Skeletal muscle tissue (tissue), 4 donors: Measurements from ENCODE around the gene BABAM2. TPM values are rescaled to one million over a fixed set of nuclear protein-coding genes. Genes with fewer than 3 reads are reported as not detected.

ENCODE experiments used
- H3K27ac ChIP-seq: one replicate; pipeline ENCODE4 v1.7.0; 2013; ENCODE audit warnings: mild to moderate bottlenecking, low read depth, low read length, inconsistent platforms
- H3K27me3 ChIP-seq, 3 donors: one replicate each; pipeline ENCODE4 v1.7.0; 2013; ENCODE audit warnings: low read length in 3 of 3; ENCODE audit not compliant: control insufficient read depth in 3 of 3, insufficient read depth in 3 of 3
- H3K36me3 ChIP-seq, 3 donors: one replicate each; pipeline ENCODE4 v1.7.0; 2013; ENCODE audit warnings: low read length in 3 of 3; ENCODE audit not compliant: control insufficient read depth in 3 of 3, insufficient read depth in 3 of 3
- H3K4me1 ChIP-seq, 3 donors: one replicate each; pipeline ENCODE4 v1.7.0; 2013; ENCODE audit warnings: low read length in 3 of 3, mild to moderate bottlenecking in 3 of 3; ENCODE audit not compliant: control insufficient read depth in 3 of 3, insufficient read depth in 3 of 3
- H3K4me3 ChIP-seq, 3 donors: one replicate each; pipeline ENCODE4 v1.7.0; 2013; ENCODE audit warnings: low read length in 3 of 3
- H3K9ac ChIP-seq, 3 donors: one replicate each; pipeline ENCODE4 v1.7.0; 2013; ENCODE audit warnings: low read length in 3 of 3, mild to moderate bottlenecking in 3 of 3, moderate library complexity in 2 of 3, low read depth in 1 of 3
- H3K9me3 ChIP-seq, 3 donors: one replicate each; pipeline ENCODE4 v1.7.0; 2013; ENCODE audit warnings: low read length in 3 of 3; ENCODE audit not compliant: control insufficient read depth in 3 of 3
- total RNA-seq: library from RNA; depleted of rRNA; stranded (reverse); fragments of >200 nt; gene quantifications from one replicate; pipeline ENCODE4 v1.2.3, GENCODE V29; 2014
- donor health status: Osteomylitis.

The BABAM2 gene
- total RNA-seq, 1 donor from 2014 or later = 24.0 TPM

DNA sequence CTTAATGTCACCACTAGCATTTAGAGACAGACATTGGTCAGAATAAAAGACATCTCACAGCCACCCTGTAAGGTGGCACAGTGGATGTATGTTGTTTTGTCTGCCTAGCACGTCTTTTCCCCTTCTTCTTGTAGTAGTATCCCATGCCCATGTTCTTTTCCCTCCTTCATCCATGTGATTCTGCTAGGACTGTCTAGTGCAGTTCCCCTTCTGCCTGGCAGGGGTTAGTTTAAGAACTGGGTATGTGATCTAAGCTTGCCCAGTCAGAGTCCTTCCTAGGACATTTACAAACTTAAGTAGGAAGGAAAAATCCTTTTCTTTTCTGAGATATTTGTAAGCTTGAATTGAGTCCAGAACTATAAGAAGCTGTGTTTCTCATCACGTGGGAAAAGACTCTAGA, 172.3 kb downstream of the BABAM2 start:
- no peak overlapping the region for H3K4me3 ChIP-seq
- no peaks in the 10 kb centered on the region for H3K9me3 ChIP-seq
- no peaks in the 10 kb centered on the region for H3K27me3 ChIP-seq
- no peak overlapping the region for H3K27ac ChIP-seq
- no peak overlapping the region for H3K9ac ChIP-seq
- no peaks in the 10 kb centered on the region for H3K36me3 ChIP-seq
- no peaks in the 10 kb centered on the region for H3K4me1 ChIP-seq

DNA sequence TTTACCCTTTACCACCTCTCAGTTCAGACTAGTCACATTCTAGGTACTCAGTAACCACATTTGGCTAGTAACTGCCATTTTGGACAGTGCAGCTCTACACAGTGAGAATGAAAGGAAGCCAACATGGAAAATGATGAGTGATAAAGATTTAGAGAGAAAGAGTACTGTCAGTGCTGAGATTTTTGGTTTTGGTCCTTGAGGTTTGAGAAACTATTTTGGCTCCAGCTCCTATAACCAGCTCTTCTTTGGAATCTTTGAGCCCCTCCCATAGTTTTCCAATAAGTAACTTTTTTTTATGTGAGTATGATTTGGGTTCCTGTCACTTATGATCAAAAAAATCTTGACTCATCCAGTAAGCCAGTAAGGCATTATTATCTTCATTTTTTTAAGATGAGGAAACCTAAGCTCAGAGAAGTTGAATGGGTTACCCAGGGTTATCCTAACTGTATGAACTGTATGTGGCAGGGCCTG, 173.0 kb downstream of the BABAM2 start:
- Histone ChIP-seq H3K4me1 (no peaks in the 10 kb centered on the region), H3K36me3 (no peaks in the 10 kb centered on the region), H3K27me3 (no peaks in the 10 kb centered on the region), H3K9ac (no peak overlapping the region), H3K27ac (no peak overlapping the region), H3K4me3 (no peak overlapping the region), H3K9me3 (no peaks in the 10 kb centered on the region)

DNA sequence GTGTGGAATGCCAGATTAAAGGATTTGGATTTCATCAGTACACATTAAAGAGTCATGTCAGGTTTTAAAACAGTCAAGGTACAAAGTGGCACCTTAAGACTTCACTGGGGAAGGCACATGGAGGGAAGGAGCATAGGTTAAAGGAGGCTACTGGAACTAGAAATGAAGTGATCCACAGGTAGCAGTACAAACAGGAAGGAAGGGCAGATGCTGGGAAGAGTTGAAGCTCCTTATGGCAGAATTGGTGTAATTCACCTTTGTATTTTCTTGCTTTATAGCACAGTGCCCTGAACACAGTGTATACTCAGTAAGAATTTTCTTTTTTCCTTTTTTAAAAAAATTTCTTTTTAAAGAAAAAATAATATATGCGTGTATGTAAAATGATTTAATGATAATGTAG, 177.1 kb downstream of the BABAM2 start:
- no peak overlapping the region for H3K9ac ChIP-seq
- no peaks in the 10 kb centered on the region for H3K27me3 ChIP-seq
- no peaks in the 10 kb centered on the region for H3K36me3 ChIP-seq
- H3K9me3 ChIP-seq = no peaks in the 10 kb centered on the region
- H3K4me3 ChIP-seq = no peak overlapping the region
- peaks cover 0 to 3% (median 0%) of the 10 kb centered on the region in 3 donors for H3K4me1 ChIP-seq
- no peak overlapping the region for H3K27ac ChIP-seq

DNA sequence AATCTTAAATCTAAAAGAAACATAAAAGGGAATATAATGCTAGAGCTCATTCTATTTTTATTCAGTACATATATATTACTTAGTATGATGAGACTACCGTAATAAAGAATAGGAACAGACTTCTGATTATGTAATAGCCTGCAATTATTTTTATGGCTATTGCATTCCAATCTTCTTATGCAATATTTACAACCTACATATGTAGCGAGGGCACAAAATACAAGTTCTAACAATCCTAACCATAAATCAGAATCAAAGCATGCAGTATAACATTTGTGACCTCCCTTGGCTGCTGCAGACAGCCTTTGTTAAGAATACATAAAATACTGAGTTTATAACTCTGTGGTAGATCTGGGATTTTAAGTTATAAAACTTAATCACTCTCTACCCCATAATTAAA, 177.6 kb downstream of the BABAM2 start:
- Histone ChIP-seq H3K4me3 (no peak overlapping the region), H3K27me3 (no peaks in the 10 kb centered on the region), H3K27ac (no peak overlapping the region), H3K9me3 (no peaks in the 10 kb centered on the region), H3K4me1 (peaks cover 0 to 3% (median 0%) of the 10 kb centered on the region in 3 donors), H3K36me3 (no peaks in the 10 kb centered on the region), H3K9ac (no peak overlapping the region)

DNA sequence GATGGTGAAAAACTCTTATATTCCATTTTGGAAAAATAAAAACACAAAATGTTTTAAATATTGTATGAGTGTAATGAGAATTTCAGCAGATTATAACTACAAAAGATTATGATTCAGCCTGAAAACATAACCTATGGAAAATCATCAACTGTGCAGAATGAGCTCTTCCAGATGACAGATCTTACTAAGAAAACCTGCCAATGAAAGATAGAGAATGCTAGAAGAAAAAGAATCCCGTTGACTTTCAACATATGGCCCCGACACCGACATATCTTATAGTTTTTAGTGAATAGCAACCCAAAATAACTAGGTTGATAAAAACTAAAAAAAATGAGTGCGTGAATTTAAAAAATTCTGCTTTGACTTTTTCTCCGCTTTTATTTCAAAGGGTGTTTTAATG, 178.0 kb downstream of the BABAM2 start:
- Histone ChIP-seq H3K4me1 (peaks cover 0 to 3% (median 0%) of the 10 kb centered on the region in 3 donors), H3K27me3 (no peaks in the 10 kb centered on the region), H3K27ac (no peak overlapping the region), H3K9ac (no peak overlapping the region), H3K4me3 (no peak overlapping the region), H3K36me3 (no peaks in the 10 kb centered on the region), H3K9me3 (no peaks in the 10 kb centered on the region)

DNA sequence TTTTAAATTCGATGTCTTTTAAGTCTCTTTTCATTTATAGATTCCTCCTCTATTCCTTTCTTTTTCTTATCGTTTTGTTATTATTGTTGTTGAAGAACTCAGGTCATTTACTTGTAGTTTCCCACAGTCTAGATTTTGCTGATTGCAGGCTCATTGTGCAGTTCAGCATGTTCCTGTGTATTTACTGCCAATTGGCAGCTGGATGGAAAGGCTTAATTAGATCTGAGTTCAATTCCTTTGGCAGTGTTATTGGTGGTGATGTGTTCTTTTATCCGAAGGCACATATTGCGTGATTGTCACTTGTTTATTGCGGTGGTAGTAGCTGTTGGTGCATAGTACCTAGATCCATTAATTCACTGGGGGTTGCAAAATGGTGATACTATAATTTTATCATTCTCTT, 180.7 kb downstream of the BABAM2 start:
- Histone ChIP-seq H3K36me3 (no peaks in the 10 kb centered on the region), H3K9me3 (no peaks in the 10 kb centered on the region), H3K4me1 (peaks cover 0 to 3% (median 0%) of the 10 kb centered on the region in 3 donors), H3K4me3 (no peak overlapping the region), H3K27ac (no peak overlapping the region), H3K27me3 (no peaks in the 10 kb centered on the region), H3K9ac (no peak overlapping the region)

DNA sequence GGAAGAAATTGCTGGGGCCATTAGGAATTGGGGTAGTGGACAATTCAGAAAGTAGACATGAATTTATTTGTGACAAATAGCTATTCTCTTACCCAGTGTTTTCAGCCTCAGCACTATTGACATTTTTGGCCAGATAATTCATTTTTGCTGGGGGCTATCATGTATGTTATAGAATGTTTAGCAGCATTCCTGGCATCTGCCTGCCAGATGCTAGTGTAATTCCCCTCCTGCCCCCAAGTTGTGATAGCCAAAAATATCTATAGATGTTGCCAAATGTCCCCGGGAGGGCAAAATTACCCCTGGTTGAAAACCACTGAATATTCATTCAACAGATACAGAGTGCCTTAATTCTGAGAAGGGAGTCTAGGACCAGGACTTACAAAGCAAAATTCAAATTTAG, 183.6 kb downstream of the BABAM2 start:
- no peak overlapping the region for H3K4me3 ChIP-seq
- no peak overlapping the region for H3K27ac ChIP-seq
- H3K27me3 ChIP-seq = no peaks in the 10 kb centered on the region
- no peak overlapping the region for H3K9ac ChIP-seq
- H3K36me3 ChIP-seq = no peaks in the 10 kb centered on the region
- H3K9me3 ChIP-seq = no peaks in the 10 kb centered on the region
- peaks cover 0 to 3% (median 0%) of the 10 kb centered on the region in 3 donors for H3K4me1 ChIP-seq

DNA sequence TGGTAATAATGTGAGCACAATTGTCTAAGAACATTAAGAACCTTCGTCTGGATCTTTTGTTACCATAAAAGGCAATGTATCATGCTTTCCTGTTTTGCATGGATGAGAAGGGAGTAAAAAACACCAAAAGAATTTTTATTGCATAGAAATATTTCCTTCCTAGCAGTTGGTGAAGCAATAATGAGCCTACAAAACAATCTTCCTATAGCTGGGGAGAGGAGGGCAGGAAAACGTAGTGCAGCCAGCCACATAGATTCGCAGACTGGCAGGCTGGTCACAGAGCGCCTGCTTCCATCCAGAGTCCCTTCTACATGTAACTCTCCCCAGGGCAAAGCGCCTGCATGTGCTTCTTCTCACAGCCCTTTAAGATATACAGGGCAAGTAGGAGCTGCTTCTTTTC, 190.4 kb downstream of the BABAM2 start:
- Histone ChIP-seq H3K27me3 (no peaks in the 10 kb centered on the region), H3K9ac (no peak overlapping the region), H3K4me3 (no peak overlapping the region), H3K4me1 (peaks cover 2 to 6% (median 4%) of the 10 kb centered on the region in 3 donors), H3K9me3 (no peaks in the 10 kb centered on the region), H3K36me3 (no peaks in the 10 kb centered on the region), H3K27ac (no peak overlapping the region)

DNA sequence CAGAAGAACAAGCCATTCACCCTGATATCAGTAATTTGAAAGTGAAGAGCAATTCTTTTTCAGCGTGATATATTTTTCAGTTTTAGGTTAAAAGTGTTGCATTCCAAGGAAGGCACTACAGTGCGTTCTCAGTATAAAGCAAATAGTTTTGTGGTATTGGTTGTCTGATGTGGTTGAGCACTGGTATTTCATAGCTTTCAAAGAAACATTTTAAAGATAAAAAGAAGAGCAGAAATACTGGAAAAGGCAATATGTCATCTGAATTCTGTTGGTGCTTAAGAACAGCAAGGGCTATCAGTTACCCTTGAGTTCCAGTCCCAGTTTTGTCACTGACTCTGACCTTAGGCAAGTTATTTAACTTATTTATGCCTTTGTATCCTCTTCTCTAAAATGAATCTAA, 191.6 kb downstream of the BABAM2 start:
- H3K27ac ChIP-seq = no peak overlapping the region
- peaks cover 2 to 6% (median 4%) of the 10 kb centered on the region in 3 donors for H3K4me1 ChIP-seq
- H3K9me3 ChIP-seq = no peaks in the 10 kb centered on the region
- H3K36me3 ChIP-seq = no peaks in the 10 kb centered on the region
- H3K27me3 ChIP-seq = no peaks in the 10 kb centered on the region
- H3K9ac ChIP-seq = no peak overlapping the region
- H3K4me3 ChIP-seq = no peak overlapping the region

DNA sequence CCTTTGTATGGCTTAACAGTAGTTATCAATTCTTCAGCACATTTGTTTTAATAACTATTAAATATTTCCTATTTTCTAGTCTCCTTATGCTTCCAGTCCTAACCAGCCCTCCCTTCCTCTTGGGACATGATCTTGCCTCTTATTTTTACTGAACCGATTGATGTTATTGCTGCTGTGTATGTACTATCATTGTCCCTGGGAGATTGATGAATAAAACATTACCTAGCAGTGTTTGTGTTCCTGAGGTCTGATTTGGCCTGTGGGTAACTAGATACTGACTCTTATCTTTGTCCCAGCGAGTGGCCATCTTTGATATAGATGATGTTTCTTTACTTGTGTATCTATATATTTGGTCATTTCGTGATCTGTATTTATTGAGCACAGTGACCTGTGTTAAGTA, 192.9 kb downstream of the BABAM2 start:
- Histone ChIP-seq H3K9me3 (no peaks in the 10 kb centered on the region), H3K4me3 (no peak overlapping the region), H3K4me1 (peaks cover 2 to 6% (median 4%) of the 10 kb centered on the region in 3 donors), H3K9ac (no peak overlapping the region), H3K27me3 (no peaks in the 10 kb centered on the region), H3K27ac (no peak overlapping the region), H3K36me3 (no peaks in the 10 kb centered on the region)

DNA sequence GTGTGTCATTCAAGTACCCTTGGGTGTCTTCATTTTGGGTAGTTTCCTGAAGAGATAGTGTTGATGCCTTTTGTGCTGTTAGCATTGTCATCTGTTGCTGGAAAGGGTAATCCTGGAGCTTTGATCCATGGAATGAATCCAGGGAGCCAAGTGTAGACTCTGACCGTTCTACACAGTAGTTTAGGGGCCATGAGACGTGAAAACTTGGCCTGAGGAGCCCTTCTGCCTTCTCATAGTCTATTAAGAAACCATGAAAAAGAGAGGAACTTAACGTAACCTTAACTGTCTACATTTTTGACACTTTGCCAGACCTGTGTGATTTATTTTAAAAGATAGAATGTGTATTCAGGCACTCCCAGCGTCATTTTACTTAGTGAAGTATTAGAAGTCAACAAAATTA, 194.0 kb downstream of the BABAM2 start:
- Histone ChIP-seq H3K9ac (no peak overlapping the region), H3K4me3 (no peak overlapping the region), H3K9me3 (no peaks in the 10 kb centered on the region), H3K36me3 (no peaks in the 10 kb centered on the region), H3K4me1 (peaks cover 2 to 6% (median 4%) of the 10 kb centered on the region in 3 donors), H3K27ac (no peak overlapping the region), H3K27me3 (no peaks in the 10 kb centered on the region)
